Posterior vena cava (tissue), 2 donors: Measurements from ENCODE around the gene ASTN2. TPM values are rescaled to one million over a fixed set of nuclear protein-coding genes. Genes with fewer than 3 reads are reported as not detected.

Source experiments
- DNase-seq: peaks from one replicate; pipeline ENCODE4 v3.0.0-alpha.2; 2020; ENCODE audit warnings: low spot score
- intact Hi-C, 2 donors: fragments of 100-400 bp; cut with DNase I; formaldehyde crosslinking; loops; one replicate each; pipeline versions ENCODE4 v1.14.1 to v1.14.2; 2022 to 2023
- total RNA-seq, 2 donors: library from RNA; stranded (reverse); fragmentation: NEBNext Ultra II Directional; extraction: Animal tissue kit (Norgen Biotek cat#: 25700); gene quantifications; one replicate each; pipeline ENCODE4 v1.2.1, GENCODE V29; 2021
- donor health status: DM: yes; HTN: yes; CAD: no.
- donor health status: DM: yes; HTN: yes; CAD: no.

Gene ASTN2
- total RNA-seq, 2 donors from 2014 or later, result 4.3 to 5.8 TPM

- no peak for DNase-seq
- intact Hi-C loops, result no loop called here
Measured at GRCh38 chr9:117145811-117146490, 268.9 kb downstream of the ASTN2 start.

- intact Hi-C loops, result no loop called here
- DNase-seq, result no peak
Measured at GRCh38 chr9:117145081-117145480, 269.8 kb downstream of the ASTN2 start.

- intact Hi-C loops, result no loop called here
- DNase-seq, result no peak
Measured at GRCh38 chr9:117138231-117138630, 276.6 kb downstream of the ASTN2 start.

- DNase-seq, result no peak
- intact Hi-C loops, result no loop called here
Measured at GRCh38 chr9:117136461-117136860, 278.4 kb downstream of the ASTN2 start.

GRCh38 chr9:117135501-117136098 is 279.3 kb downstream of the ASTN2 start:
- intact Hi-C loops, result no loop called here
- no peak for DNase-seq

GRCh38 chr9:117134826-117135500 is 279.9 kb downstream of the ASTN2 start:
- intact Hi-C loops, result no loop called here
- DNase-seq, result no peak

- no peak for DNase-seq
- intact Hi-C loops, result no loop called here
Measured at GRCh38 chr9:117126871-117127270, 288.0 kb downstream of the ASTN2 start.

GRCh38 chr9:117125531-117125930 is 289.3 kb downstream of the ASTN2 start:
- DNase-seq, result no peak

GRCh38 chr9:117123729-117124128 is 291.1 kb downstream of the ASTN2 start:
- no peak for DNase-seq
- intact Hi-C loops, result no loop called here

More at GRCh38 chr9:117125531-117125930, 289.3 kb downstream of the ASTN2 start:
- intact Hi-C loops, result no loop called here

GRCh38 chr9:117122953-117123352 is 291.9 kb downstream of the ASTN2 start:
- no peak for DNase-seq
- intact Hi-C loops, result no loop called here

GRCh38 chr9:117122102-117122501 is 292.8 kb downstream of the ASTN2 start:
- intact Hi-C loops, result no loop called here
- no peak for DNase-seq

GRCh38 chr9:117121316-117121715 is 293.5 kb downstream of the ASTN2 start:
- DNase-seq, result no peak

GRCh38 chr9:117120061-117120460 is 294.8 kb downstream of the ASTN2 start:
- intact Hi-C loops, result no loop called here
- DNase-seq, result no peak

More at GRCh38 chr9:117121316-117121715, 293.5 kb downstream of the ASTN2 start:
- intact Hi-C loops, result no loop called here

GRCh38 chr9:117116084-117116483 is 298.8 kb downstream of the ASTN2 start:
- intact Hi-C loops, result no loop called here
- no peak for DNase-seq

- intact Hi-C loops, result no loop called here
- DNase-seq, result no peak
Measured at GRCh38 chr9:117114768-117115167, 300.1 kb downstream of the ASTN2 start.

GRCh38 chr9:117104716-117105495 is 310.0 kb downstream of the ASTN2 start:
- intact Hi-C loops, result no loop called here
- DNase-seq, result no peak

GRCh38 chr9:117104206-117104605 is 310.7 kb downstream of the ASTN2 start:
- intact Hi-C loops, result no loop called here
- DNase-seq, result no peak

- intact Hi-C loops, result no loop called here
- no peak for DNase-seq
Measured at GRCh38 chr9:117103438-117104110, 311.3 kb downstream of the ASTN2 start.

- intact Hi-C loops, result no loop called here
Measured at GRCh38 chr9:117101008-117101407, 313.8 kb downstream of the ASTN2 start.

More at GRCh38 chr9:117101008-117101407, 313.8 kb downstream of the ASTN2 start:
- DNase-seq, result no peak
